Measurements from ENCODE around the gene TEX51. TPM values are rescaled to one million over a fixed set of nuclear protein-coding genes. Genes with fewer than 3 reads are reported as not detected.

The TEX51 gene
- not detected for total RNA-seq
- polyA plus RNA-seq, result not detected
- long read RNA-seq, donor 1, result 0 reads
- long read RNA-seq, donor 2, result 0 reads
- long read RNA-seq, donor 3, result 0 reads

- Histone ChIP-seq H3K27ac (no peak within 1 kb of the TSS), H3K36me3 (no peaks in the 10 kb centered on the region), H3K9me3 (peaks cover 0 to under 1% (median 0%) of the 10 kb centered on the region in 12 donors), H3K4me1 (no peaks in the 10 kb centered on the region), H3K27me3 (no peaks in the 10 kb centered on the region), H3K4me3 (no peak within 1 kb of the TSS)
- WGBS, 4 donors, result 71 to 81% (median 79%) methylated on average over 5 of the region's 5 CpGs
- DNase-seq (no peak), ATAC-seq (no peak)
- intact Hi-C loops (cut with DNase I), result no loop called here
- no peak for TF ChIP-seq POLR2A (IDR thresholded peaks at IDR 0.05)
- TF ChIP-seq CTCF (IDR thresholded peaks at IDR 0.05), result no peak
Measured at GRCh38 chr2:126898636-126899035, at the start of gene TEX51. TEX51 (plus strand) TSS chr2:126898890; CDS start chr2:126898919, 29 bp downstream.

GRCh38 chr2:126849054-126849453 is 49.6 kb upstream of the TEX51 start:
- TF ChIP-seq POLR2A (IDR thresholded peaks at IDR 0.05), result no peak
- TF ChIP-seq CTCF (IDR thresholded peaks at IDR 0.05), result no peak
- no peak overlapping the region for H3K27ac ChIP-seq
- WGBS, 4 donors, result 61 to 82% (median 71%) methylated on average over 2 of the region's 2 CpGs
- DNase-seq (no peak), ATAC-seq (no peak)
- H3K4me3 ChIP-seq, result no peak overlapping the region
- no peaks in the 10 kb centered on the region for H3K9me3 ChIP-seq
- peaks cover 0 to 3% (median 0%) of the 10 kb centered on the region in 9 donors for H3K27me3 ChIP-seq
- no peaks in the 10 kb centered on the region for H3K36me3 ChIP-seq
- no peaks in the 10 kb centered on the region for H3K4me1 ChIP-seq
- intact Hi-C loops (cut with DNase I), result no loop called here

- Histone ChIP-seq H3K36me3 (no peaks in the 10 kb centered on the region), H3K27ac (no peak overlapping the region), H3K4me1 (no peaks in the 10 kb centered on the region), H3K9me3 (no peaks in the 10 kb centered on the region), H3K27me3 (peaks cover 0 to 3% (median 0%) of the 10 kb centered on the region in 9 donors), H3K4me3 (no peak overlapping the region)
- no peak for TF ChIP-seq POLR2A (IDR thresholded peaks at IDR 0.05)
- no peak for TF ChIP-seq CTCF (IDR thresholded peaks at IDR 0.05)
- intact Hi-C loops (cut with DNase I), result no loop called here
- WGBS, 4 donors, result 30 to 52% (median 41%) methylated on average over 4 of the region's 4 CpGs
- DNase-seq (no peak), ATAC-seq (no peak)
Measured at GRCh38 chr2:126849486-126849885, 49.2 kb upstream of the TEX51 start.

GRCh38 chr2:126849991-126850535 is 48.6 kb upstream of the TEX51 start:
- H3K27me3 ChIP-seq, result peaks cover 0 to 3% (median 0%) of the 10 kb centered on the region in 9 donors

More at GRCh38 chr2:126849991-126850535, 48.6 kb upstream of the TEX51 start:
- no peak for TF ChIP-seq POLR2A (IDR thresholded peaks at IDR 0.05)
- TF ChIP-seq CTCF (IDR thresholded peaks at IDR 0.05), result no peak
- no peak overlapping the region for H3K27ac ChIP-seq
- no peaks in the 10 kb centered on the region for H3K9me3 ChIP-seq
- H3K4me1 ChIP-seq, result no peaks in the 10 kb centered on the region
- no peaks in the 10 kb centered on the region for H3K36me3 ChIP-seq
- H3K4me3 ChIP-seq, result no peak overlapping the region
- WGBS, 4 donors, result 74 to 78% (median 75%) methylated on average over 7 of the region's 7 CpGs
- ATAC-seq (no peak), DNase-seq (no peak)
- intact Hi-C loops (cut with DNase I), result no loop called here

All from heart left ventricle (tissue), 16 donors.